Measurements from ENCODE around the gene ADNP2. TPM values are rescaled to one million over a fixed set of nuclear protein-coding genes. Genes with fewer than 3 reads are reported as not detected.

The ADNP2 gene
- total RNA-seq, 4 donors from 2014 or later = 6.2 to 24.0 (median 14.7) TPM

GRCh38 chr18:80143881-80144280 is 34.8 kb downstream of the ADNP2 start:
- Histone ChIP-seq H3K9me3 (no peaks in the 10 kb centered on the region), H3K36me3 (no peaks in the 10 kb centered on the region), H3K4me3 (no peak overlapping the region), H3K27me3 (no peaks in the 10 kb centered on the region), H3K27ac (no peak overlapping the region), H3K4me1 (no peaks in the 10 kb centered on the region)
- intact Hi-C loops (cut with DNase I; ENCODE audit: low total_unique reads) = no loop called here
- TF ChIP-seq CTCF (IDR thresholded peaks at IDR 0.05) (no peak), POLR2A (IDR thresholded peaks at IDR 0.05) (no peak)
- DNase-seq = no peak

- Histone ChIP-seq H3K9me3 (no peaks in the 10 kb centered on the region), H3K4me3 (no peak overlapping the region), H3K36me3 (no peaks in the 10 kb centered on the region), H3K4me1 (no peaks in the 10 kb centered on the region), H3K27ac (no peak overlapping the region), H3K27me3 (no peaks in the 10 kb centered on the region)
- intact Hi-C loops (cut with DNase I; ENCODE audit: low total_unique reads) = no loop called here
- TF ChIP-seq POLR2A (IDR thresholded peaks at IDR 0.05) (no peak), CTCF (IDR thresholded peaks at IDR 0.05) (no peak)
- DNase-seq = no peak
Observed at GRCh38 chr18:80145196-80145804, 36.2 kb downstream of the ADNP2 start.

GRCh38 chr18:80147037-80147417 is 38.0 kb downstream of the ADNP2 start:
- H3K27me3 ChIP-seq = no peaks in the 10 kb centered on the region
- peak overlapping the region; percentile 57 to 64 for H3K27ac ChIP-seq
- H3K9me3 ChIP-seq = no peaks in the 10 kb centered on the region
- H3K36me3 ChIP-seq = no peaks in the 10 kb centered on the region
- H3K4me1 ChIP-seq = no peaks in the 10 kb centered on the region
- TF ChIP-seq POLR2A (IDR thresholded peaks at IDR 0.05) = no peak
- TF ChIP-seq CTCF (IDR thresholded peaks at IDR 0.05) = no peak
- H3K4me3 ChIP-seq = peak overlapping the region; percentile 36 to 61
- no peak for DNase-seq
- intact Hi-C loops (cut with DNase I; ENCODE audit: low total_unique reads) = no loop called here

- no peaks in the 10 kb centered on the region for H3K36me3 ChIP-seq
- intact Hi-C loops (cut with DNase I; ENCODE audit: low total_unique reads) = no loop called here
- H3K4me1 ChIP-seq = no peaks in the 10 kb centered on the region
- TF ChIP-seq CTCF (IDR thresholded peaks at IDR 0.05) = no peak
- no peak for TF ChIP-seq POLR2A (IDR thresholded peaks at IDR 0.05)
- DNase-seq = peak; percentile 88 to 89
- H3K27me3 ChIP-seq = no peaks in the 10 kb centered on the region
- H3K27ac ChIP-seq = peak overlapping the region; percentile 57 to 64
- H3K9me3 ChIP-seq = no peaks in the 10 kb centered on the region
- peak overlapping the region; percentile 36 to 61 for H3K4me3 ChIP-seq
Observed at GRCh38 chr18:80147418-80148325, 38.6 kb downstream of the ADNP2 start.
